ENCODE data around the gene MSI2.

MSI2 gene

DNA sequence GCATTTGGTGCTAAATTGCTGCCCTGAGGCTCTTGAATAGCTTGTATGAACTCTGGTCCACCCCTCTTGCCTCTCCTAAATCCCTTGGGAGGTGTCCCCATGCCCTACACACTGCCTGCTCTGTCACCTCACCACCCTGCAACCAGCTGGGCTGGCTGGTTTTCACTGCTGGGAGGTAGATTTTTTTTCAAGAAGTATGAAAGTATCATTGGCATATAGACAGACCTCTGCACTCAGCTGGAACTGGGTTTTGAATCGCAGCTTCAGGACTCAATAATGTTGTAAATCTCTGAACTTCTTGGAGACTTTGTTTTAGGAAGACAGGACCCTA lies 184.9 kb downstream of the MSI2 start:
- no peak for DNase-seq (ENCODE audit: low read depth)

DNA sequence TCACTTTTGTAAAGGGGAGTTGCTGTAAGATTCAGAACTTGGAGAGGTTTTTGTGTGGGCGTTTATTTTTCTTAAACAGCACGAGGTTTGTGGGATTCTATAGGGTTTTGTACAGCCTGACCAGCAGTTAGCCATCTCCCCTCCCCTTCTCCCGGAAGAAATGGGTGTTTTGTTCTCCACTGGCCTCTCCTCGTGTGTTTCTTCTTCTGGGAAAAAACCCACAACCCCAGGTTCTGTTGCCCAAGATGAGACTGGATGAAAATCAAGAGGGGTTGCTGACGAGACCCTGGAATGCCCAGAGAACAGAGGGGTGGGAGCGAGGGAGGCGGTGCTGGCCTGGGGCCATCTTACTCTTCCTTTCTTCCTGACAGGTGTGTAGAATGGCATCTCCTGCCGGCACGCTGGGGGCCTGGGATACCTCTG lies 186.1 kb downstream of the MSI2 start:
- no peak for DNase-seq (ENCODE audit: low read depth)

- no peak for DNase-seq (ENCODE audit: low read depth)
Measured at GRCh38 chr17:57442914-57443571, 186.7 kb downstream of the MSI2 start.

DNA sequence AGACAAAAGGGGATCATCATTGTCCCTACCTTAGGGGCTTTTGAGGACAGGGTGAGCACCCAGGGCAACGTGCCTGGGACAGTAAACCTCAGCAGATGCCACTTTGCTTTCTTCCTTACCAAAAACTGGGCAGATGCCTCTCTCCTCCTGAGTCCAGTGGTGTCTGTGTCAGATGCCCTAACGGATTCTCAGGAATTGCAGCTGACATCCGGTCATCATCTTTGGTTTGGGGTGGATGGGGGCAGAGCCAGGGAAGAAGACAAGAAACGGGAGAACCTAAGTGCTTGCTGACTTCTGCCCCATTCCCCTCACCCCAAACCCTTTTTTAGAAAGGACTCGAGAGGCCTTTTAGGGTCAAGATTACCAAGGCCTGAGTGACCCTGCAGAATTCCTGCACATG lies 187.5 kb downstream of the MSI2 start:
- DNase-seq (ENCODE audit: low read depth): no peak

GRCh38 chr17:57444682-57445450 lies 188.5 kb downstream of the MSI2 start:
- no peak for DNase-seq (ENCODE audit: low read depth)

- DNase-seq (ENCODE audit: low read depth): no peak
Measured at GRCh38 chr17:57445772-57446472, 189.6 kb downstream of the MSI2 start.

DNA sequence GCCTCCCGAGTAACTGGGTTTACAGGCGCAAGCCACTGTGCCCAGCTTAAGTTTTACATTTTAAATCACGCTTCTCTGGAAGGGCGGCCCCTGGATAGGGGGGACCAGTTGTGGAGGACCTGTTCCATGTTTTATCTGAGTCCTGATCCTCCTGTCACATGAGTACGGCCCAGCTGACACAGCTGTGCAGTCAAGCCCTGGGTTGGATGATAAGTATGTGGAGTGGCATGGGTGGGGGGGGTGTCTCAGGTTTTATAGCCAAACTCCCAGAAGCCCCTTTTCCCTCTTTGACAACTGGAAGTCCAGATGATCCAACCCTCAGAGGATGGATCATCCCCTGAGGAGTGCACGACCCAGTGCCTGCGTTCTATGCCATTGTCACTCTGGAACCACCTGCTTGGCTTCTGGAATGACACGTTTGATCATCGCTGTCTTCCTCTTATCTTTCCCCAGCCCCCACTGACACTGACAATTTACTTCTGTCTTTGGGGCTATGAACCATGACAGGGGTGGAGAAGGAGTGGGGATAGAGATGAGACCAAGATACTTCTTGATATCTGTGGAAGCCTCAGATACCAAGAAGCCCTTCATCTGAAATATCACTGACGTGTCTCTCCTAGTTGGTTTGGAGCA lies 191.2 kb downstream of the MSI2 start:
- no peak for DNase-seq (ENCODE audit: low read depth)

DNA sequence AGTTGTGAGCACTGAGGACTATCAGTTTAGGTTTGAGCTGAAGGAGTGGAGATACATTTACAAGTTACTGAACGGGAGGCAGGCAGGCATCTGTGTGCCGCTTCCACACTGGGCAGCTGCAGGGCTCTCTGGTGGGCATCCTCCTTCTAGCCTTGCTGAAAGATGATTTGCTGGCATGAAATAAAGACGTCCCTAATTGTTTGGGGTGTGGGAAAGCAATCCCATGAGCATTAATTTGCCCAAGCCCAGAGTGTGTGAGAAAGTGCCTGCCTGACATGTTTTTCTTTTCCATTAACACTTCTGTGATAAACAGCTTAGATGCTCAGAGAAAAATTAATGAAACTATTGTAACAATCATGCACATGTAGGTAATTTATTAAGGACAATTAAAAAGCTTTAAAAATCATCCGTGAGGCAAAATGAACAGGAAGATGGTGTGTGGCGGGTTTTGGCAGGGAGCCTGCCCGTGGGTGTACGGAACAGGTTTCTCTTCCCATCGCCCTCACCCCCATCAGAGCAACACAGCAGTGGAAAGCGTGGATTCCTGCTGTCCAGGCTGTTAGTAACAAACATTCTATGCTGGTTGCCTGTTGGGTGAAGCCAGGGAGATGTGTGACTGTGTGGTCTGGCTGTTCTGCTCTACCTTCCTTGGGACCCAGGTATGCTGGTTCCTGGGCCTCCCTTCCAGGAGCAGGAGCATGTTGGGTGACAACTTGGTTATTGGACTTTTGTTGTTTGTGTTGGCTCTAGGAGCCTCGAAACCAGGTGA lies 191.9 kb downstream of the MSI2 start:
- no peak for DNase-seq (ENCODE audit: low read depth)

DNA sequence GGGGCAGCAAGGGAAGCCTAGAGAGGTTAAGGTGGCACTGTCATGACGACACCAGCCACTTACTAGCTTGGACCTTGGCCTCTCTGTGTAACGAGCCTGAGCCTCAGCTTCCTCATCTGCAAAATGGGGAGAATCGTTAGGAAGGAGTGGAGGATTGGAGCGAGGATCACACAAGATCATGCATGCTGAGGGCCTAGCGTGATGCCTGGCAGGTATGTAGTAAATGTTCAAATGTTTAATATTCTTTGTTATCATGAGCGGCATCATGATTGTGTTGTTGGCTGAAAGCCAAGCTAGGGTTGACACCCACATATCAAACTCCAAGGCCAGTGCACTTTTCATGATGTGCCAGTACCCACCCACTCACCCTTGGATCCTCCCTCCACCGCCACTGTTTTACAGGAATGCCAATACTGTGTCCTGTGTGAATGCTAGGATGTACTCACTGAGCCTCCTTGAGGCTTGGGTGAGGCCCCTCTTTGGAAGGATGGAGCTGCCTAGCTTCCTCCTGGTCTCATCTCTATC lies 192.5 kb downstream of the MSI2 start:
- no peak for DNase-seq (ENCODE audit: low read depth)

DNA sequence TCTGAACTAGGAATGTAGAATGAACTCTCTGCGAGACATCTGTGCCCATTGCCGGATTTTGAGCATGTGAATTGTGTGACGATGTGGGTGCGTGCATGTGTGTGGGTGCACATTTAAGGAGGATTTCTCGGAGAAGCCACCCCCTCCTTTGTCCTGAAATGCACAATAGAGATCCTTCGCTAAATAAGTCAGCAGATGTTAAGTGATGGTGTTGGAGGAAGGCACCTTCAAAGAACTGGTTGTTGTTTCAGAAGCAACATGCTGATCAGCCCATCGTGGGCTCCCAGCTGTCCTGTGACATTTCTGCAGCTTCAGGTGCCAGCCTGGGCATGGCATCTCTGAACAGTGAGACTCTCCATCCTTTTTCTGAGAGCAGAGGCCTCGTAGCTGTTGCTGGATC lies 194.9 kb downstream of the MSI2 start:
- no peak for DNase-seq (ENCODE audit: low read depth)

GRCh38 chr17:57451643-57452042 lies 195.3 kb downstream of the MSI2 start:
- DNase-seq (ENCODE audit: low read depth): no peak

GRCh38 chr17:57453841-57454425 lies 197.6 kb downstream of the MSI2 start:
- DNase-seq (ENCODE audit: low read depth): no peak

- DNase-seq (ENCODE audit: low read depth): no peak
Measured at GRCh38 chr17:57454729-57455062, 198.4 kb downstream of the MSI2 start.

DNA sequence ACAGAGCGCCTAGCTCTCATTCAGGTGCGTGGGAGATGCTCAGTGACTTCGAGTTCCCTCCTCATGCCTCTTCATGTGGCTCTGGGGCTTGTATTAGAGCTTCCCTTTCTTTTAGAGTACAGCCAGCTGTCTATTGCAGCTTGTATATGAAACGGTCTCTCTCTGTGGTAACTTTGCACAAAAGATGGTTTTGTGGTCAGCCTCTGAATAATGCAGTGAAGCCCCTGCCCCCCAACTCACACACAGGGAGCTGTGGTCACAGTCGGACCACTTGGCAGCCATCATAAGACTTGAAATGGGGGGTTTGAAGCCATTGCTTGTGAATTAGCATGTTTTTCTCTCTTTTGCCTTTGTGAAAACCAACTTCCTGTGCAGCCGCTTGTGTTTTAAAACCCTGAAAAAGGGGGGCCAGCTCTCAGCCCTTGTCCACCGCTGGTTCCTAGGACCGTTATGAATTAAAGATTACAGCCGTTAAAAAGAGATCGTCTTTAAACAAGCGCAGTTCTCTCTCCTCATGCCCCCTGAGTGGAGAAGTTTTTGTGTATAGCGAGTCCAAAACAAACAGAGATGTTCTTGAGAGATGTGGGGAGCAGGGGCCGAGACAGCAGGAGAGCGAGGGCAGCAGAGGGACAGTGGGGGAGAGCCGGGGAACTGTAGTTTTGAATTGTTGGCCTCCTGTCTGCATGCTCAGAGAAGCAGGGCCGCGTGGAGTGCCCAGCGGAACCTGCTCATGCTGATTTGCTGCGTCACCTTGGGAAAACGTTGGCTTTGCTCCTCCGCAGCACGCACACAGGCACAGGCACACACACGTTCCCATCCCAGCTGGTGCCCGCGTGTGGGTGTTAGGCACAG lies 199.0 kb downstream of the MSI2 start:
- DNase-seq (ENCODE audit: low read depth): no peak

DNA sequence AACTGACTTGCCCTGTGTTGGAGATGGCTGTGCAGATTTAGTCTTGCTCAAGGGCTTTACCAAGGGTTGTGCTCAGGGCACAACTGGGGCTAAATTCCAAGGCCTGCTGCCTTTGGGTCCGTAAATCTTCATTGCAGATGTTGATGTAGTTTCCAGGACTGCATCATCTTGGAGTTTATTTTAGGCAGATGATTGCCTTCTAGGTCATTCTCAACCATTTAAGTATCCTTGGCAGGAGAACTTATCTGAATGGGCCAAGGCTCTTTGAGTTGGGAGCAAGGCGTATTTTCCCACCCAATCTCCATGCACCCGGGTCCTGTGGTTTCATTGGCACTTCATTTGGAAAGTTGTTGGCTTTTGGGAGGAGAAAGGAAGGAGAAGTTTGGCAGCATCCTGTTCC lies 200.3 kb downstream of the MSI2 start:
- no peak for DNase-seq (ENCODE audit: low read depth)

DNA sequence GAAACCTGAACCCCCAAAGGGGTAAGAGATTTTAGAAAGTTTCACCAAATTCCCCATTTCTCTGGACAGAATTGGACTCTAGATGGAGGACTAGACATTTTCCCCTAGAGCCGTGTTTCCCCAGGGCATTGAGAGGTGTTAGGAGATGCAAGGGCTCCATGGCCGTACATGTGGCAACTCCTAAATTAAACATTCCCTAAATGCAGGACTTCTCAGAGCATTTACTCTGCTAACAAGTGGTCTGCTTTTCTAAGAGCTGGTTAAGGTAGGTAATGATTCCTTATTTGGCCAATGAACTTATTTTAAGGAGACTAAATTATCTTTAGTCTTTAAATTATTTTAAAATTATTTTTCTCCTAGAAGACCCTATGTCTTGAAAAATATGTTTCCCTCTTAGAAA lies 200.9 kb downstream of the MSI2 start:
- DNase-seq (ENCODE audit: low read depth): no peak

DNA sequence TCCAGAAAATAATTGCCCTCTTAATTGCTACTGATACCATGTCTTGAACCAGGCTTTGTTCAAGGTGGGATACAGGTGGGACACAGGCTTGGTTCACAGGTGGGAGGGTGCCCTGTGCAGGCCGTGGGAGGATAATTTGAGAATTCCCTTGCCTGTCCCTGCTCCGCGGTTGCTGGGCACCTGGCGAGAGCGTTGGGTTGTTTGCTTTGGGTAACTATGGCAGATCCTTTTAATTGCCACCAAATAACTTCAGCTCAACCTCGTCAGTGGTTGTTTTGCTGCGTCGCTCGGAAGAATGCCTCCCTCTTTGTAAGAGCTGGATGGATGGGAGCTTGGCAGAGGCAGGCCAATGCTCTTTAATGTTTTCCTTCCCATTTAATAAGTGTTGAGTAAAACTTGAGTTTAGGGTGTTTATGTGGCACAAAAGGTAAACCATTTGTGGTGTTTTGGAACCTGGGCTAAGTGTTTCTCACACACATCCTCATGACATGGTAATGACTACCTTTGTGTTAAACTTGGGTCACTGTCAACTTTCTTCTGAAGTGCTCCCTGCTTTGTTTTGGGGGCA lies 202.5 kb downstream of the MSI2 start:
- DNase-seq (ENCODE audit: low read depth): no peak

DNA sequence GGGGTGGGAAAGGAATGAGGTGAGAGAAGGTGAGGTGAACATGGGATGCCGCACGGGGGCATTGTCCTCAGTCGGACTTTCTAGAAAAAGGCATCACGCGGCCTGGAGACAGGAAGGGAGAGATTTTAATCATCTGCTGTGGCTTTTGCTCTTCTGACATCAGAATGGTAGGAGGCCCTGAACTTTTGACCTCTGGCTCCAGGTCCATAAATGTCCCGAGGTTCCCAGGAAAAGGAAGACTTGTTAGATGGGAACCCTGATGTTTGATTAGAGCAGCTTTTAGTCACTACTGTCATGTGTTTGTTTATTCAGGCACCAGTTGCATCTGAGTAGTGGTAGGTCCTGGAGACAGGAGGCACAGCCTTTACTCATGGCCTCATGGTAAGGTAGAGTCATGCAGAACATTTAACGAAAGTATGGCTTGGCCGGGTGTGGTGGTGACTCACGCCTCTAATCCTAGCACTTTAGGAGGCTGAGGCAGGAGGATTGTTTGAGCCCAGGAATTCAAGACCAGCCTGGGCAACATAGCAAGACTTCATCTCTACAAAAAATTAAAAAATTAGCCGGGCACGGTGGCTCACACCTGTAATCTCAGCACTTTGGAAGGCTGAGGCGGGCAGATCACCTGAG lies 203.1 kb downstream of the MSI2 start:
- no peak for DNase-seq (ENCODE audit: low read depth)

DNA sequence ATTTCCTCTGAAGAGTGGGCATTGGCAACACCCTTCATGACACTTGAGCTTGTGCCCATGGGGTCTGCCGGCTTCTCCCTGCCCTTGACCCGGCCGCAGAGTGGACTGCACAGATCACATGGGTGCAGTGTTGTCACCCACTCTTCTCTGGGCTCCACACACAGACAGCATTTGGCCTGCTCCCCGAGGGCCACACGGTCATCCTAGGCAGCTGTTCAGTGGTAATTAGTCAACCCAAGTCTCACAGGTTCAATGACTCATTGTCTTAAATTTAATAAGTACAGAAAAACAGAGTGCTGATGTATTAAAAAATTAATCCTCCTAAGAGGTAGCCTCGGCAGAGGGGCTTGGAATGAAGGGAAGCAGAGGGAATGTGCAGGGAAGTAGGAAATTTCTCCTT lies 204.8 kb downstream of the MSI2 start:
- DNase-seq (ENCODE audit: low read depth): no peak
